Hepatocyte (in vitro differentiated cells): ENCODE results near the gene SALL1. TPM values are rescaled to one million over a fixed set of nuclear protein-coding genes. Genes with fewer than 3 reads are reported as not detected.
A peak's percentile ranks its signal among the peaks of the same experiment; 100 is the strongest.

Source experiments
- DNase-seq: peaks from one replicate; pipeline ENCODE4 v3.0.0-alpha.2; 2016; ENCODE audit warnings: low spot score
- H2AFZ ChIP-seq: fragments of 200-600 bp; sonication (generic); 2 replicates; pipeline ENCODE4 v1.6.0; 2016; ENCODE audit warnings: antibody characterized with exemption, mild to moderate bottlenecking
- H3K27ac ChIP-seq: fragments of 200-600 bp; sonication (generic); 2 replicates; pipeline ENCODE4 v1.5.1; 2016; ENCODE audit warnings: mild to moderate bottlenecking
- H3K27me3 ChIP-seq: fragments of 200-600 bp; sonication (generic); 2 replicates; pipeline ENCODE4 v1.6.1; 2016
- H3K36me3 ChIP-seq: fragments of 200-600 bp; sonication (generic); replicated peaks from 2 replicates; pipeline ENCODE4 v1.5.1; 2016; ENCODE audit warnings: low read depth; ENCODE audit not compliant: insufficient read depth
- H3K4me1 ChIP-seq: fragments of 200-600 bp; sonication (generic); 2 replicates; pipeline ENCODE4 v1.5.1; 2016; ENCODE audit warnings: mild to moderate bottlenecking, moderate library complexity; ENCODE audit not compliant: insufficient read depth
- H3K4me2 ChIP-seq: fragments of 200-600 bp; sonication (generic); 2 replicates; pipeline ENCODE4 v1.6.0; 2016
- H3K4me3 ChIP-seq: fragments of 200-600 bp; sonication (generic); 2 replicates; pipeline ENCODE4 v1.5.1; 2016; ENCODE audit warnings: mild to moderate bottlenecking
- H3K79me2 ChIP-seq: fragments of 200-600 bp; sonication (generic); 2 replicates; pipeline ENCODE4 v1.6.0; 2017; ENCODE audit warnings: mild to moderate bottlenecking
- H3K9me2 ChIP-seq: fragments of 200-600 bp; sonication (generic); replicated peaks from 2 replicates; pipeline ENCODE4 v1.6.0; 2017; ENCODE audit warnings: mild to moderate bottlenecking; ENCODE audit not compliant: insufficient read depth
- H3K9me3 ChIP-seq: fragments of 200-600 bp; sonication (generic); 2 replicates; pipeline ENCODE4 v1.5.1; 2016; ENCODE audit warnings: low read depth, mild to moderate bottlenecking
- H4K20me1 ChIP-seq: fragments of 200-600 bp; sonication (generic); 2 replicates; pipeline ENCODE4 v1.6.0; 2016; ENCODE audit warnings: mild to moderate bottlenecking; ENCODE audit not compliant: insufficient read depth, poor library complexity, severe bottlenecking
- EZH2 ChIP-seq: fragments of 200-600 bp; sonication (generic); IDR thresholded peaks from 2 replicates; pipeline ENCODE4 v1.6.1; 2016; ENCODE audit warnings: antibody characterized with exemption, mild to moderate bottlenecking, borderline replicate concordance
- EZH2phosphoT487 ChIP-seq: fragments of 200-600 bp; sonication (generic); IDR thresholded peaks from one replicate; pipeline ENCODE4 v1.6.1; 2018; ENCODE audit warnings: antibody characterized with exemption, mild to moderate bottlenecking, low read depth, moderate library complexity; ENCODE audit not compliant: unreplicated experiment, severe bottlenecking
- WGBS: methylation state at CpG from one replicate; pipeline ENCODE4 v1.1.6; 2016; ENCODE audit warnings: low lambda C conversion rate; ENCODE audit errors: missing lambda C conversion rate; 5-methylcytosine and 5-hydroxymethylcytosine counted together
- polyA plus RNA-seq: library from polyadenylated mRNA; unstranded; fragments of >200 nt; fragmentation: Nextera tagmentation; extraction: Ambion mirVana; gene quantifications from 2 replicates; pipeline ENCODE4 v1.2.1, GENCODE V29; 2016
- total RNA-seq: library from RNA; depleted of rRNA; stranded (reverse); fragments of >200 nt; gene quantifications from 2 replicates; pipeline ENCODE4 v1.2.3, GENCODE V29; 2014
- TF ChIP-seq, protein P1 (sequence below): fragments of 200-600 bp; sonication (generic); IDR thresholded peaks from 2 replicates; pipeline ENCODE4 v1.5.1; 2016; ENCODE audit warnings: antibody characterized with exemption, mild to moderate bottlenecking; ENCODE audit not compliant: poor library complexity

Gene SALL1
- total and polyA plus RNA-seq, 2 experiments from 2014 or later = 2.4 to 5.4 TPM

DNA sequence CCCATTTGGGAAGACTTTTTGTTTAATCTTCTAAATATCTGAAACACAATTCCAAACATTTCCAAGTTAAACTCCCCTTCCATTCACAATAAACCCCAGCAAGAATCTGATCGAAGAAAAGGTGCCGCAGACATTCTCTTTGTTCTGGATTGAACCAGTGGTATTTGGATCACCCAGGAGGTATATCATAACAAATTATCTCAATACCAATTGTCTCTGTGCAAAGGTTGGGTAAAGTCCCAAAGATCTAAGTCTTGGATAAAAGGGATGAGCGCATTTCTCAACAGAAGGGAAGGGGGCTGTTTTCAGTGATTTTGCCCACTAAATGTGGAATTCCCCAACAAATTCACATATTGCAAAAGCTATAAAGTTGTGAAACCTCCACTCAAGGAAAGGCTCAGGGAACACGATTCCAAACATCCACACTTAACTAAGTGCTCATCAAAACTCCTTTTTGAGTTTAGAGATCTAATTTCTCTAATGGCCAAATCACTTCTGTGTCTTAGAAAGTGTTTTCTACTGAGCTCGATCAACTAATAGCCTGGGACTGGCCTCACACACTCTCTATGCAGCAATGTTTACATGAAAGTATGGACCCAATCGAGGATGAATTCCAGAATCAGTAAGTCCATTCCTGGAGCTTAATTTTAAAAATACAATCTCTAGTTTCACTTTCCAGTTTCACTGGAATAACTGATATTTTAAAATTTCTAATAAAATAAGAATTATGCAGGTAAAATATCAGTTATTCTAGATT, 30.9 kb downstream of the SALL1 start:
- Histone ChIP-seq H3K4me2 (peak overlapping the region; percentile 59), H3K27me3 (peaks cover 3% of the 10 kb centered on the region), H3K79me2 (no peaks in the 10 kb centered on the region), H3K9me3 (no peaks in the 10 kb centered on the region), H4K20me1 (no peaks in the 10 kb centered on the region), H3K4me3 (no peak overlapping the region), H2AFZ (no peak overlapping the region), H3K36me3 (no peaks in the 10 kb centered on the region), H3K27ac (peak overlapping the region; percentile 39), H3K9me2 (no peaks in the 10 kb centered on the region), H3K4me1 (peaks cover 14% of the 10 kb centered on the region)
- DNase-seq = no peak
- no peak for TF ChIP-seq EZH2phosphoT487
- TF ChIP-seq, protein P1, sequence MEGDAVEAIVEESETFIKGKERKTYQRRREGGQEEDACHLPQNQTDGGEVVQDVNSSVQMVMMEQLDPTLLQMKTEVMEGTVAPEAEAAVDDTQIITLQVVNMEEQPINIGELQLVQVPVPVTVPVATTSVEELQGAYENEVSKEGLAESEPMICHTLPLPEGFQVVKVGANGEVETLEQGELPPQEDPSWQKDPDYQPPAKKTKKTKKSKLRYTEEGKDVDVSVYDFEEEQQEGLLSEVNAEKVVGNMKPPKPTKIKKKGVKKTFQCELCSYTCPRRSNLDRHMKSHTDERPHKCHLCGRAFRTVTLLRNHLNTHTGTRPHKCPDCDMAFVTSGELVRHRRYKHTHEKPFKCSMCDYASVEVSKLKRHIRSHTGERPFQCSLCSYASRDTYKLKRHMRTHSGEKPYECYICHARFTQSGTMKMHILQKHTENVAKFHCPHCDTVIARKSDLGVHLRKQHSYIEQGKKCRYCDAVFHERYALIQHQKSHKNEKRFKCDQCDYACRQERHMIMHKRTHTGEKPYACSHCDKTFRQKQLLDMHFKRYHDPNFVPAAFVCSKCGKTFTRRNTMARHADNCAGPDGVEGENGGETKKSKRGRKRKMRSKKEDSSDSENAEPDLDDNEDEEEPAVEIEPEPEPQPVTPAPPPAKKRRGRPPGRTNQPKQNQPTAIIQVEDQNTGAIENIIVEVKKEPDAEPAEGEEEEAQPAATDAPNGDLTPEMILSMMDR = no peak
- 53% methylated on average over 6 of the region's 6 CpGs for WGBS

- WGBS = 36% methylated on average over 8 of the region's 8 CpGs
- peak overlapping the region; percentile 39 for H3K27ac ChIP-seq
- peaks cover 8% of the 10 kb centered on the region for H3K27me3 ChIP-seq
- no peak overlapping the region for H3K4me3 ChIP-seq
- no peaks in the 10 kb centered on the region for H4K20me1 ChIP-seq
- H3K36me3 ChIP-seq = no peaks in the 10 kb centered on the region
- DNase-seq = no peak
- no peak overlapping the region for H2AFZ ChIP-seq
- no peaks in the 10 kb centered on the region for H3K9me2 ChIP-seq
- H3K9me3 ChIP-seq = no peaks in the 10 kb centered on the region
- H3K4me1 ChIP-seq = peaks cover 14% of the 10 kb centered on the region
- no peaks in the 10 kb centered on the region for H3K79me2 ChIP-seq
- H3K4me2 ChIP-seq = peak overlapping the region; percentile 59
- no peak for TF ChIP-seq EZH2
- no peak for TF ChIP-seq EZH2phosphoT487
- TF ChIP-seq, protein P1 = no peak
Observed at GRCh38 chr16:51119556-51119955, 31.5 kb downstream of the SALL1 start.

- Histone ChIP-seq H4K20me1 (no peaks in the 10 kb centered on the region), H3K27ac (no peak overlapping the region), H2AFZ (no peak overlapping the region), H3K4me1 (peaks cover 23% of the 10 kb centered on the region), H3K4me3 (no peak overlapping the region), H3K36me3 (no peaks in the 10 kb centered on the region), H3K9me2 (no peaks in the 10 kb centered on the region), H3K27me3 (peaks cover 35% of the 10 kb centered on the region), H3K79me2 (no peaks in the 10 kb centered on the region), H3K9me3 (no peaks in the 10 kb centered on the region), H3K4me2 (no peak overlapping the region)
- DNase-seq = no peak
- 65% methylated on average over 4 of the region's 4 CpGs for WGBS
- TF ChIP-seq, protein P1 = no peak
- TF ChIP-seq EZH2 (no peak), EZH2phosphoT487 (no peak)
Observed at GRCh38 chr16:51116353-51116752, 34.7 kb downstream of the SALL1 start.
